Transverse colon (tissue), 4 donors: ENCODE measurements around the gene CCT7. TPM values are rescaled to one million over a fixed set of nuclear protein-coding genes. Genes with fewer than 3 reads are reported as not detected.
A peak's percentile ranks its signal among the peaks of the same experiment; 100 is the strongest.

Source experiments
- DNase-seq: peaks from one replicate; pipeline ENCODE4 v3.0.0-alpha.2; 2019
- H3K27ac ChIP-seq, 4 donors: fragments of 200-600 bp; sonication (generic); 2 replicates each; pipeline ENCODE4 v1.5.1; 2016 to 2018; ENCODE audit warnings: inconsistent platforms in 4 of 4
- H3K27me3 ChIP-seq: fragments of 200-600 bp; sonication (generic); 2 replicates; pipeline ENCODE4 v1.5.1; 2017; ENCODE audit warnings: inconsistent platforms
- H3K36me3 ChIP-seq, 4 donors: fragments of 200-600 bp; sonication (generic); 2 replicates each; pipeline ENCODE4 v1.5.1; 2017 to 2019; ENCODE audit warnings: inconsistent platforms in 4 of 4
- H3K4me1 ChIP-seq, 4 donors: fragments of 200-600 bp; sonication (generic); 2 replicates each; pipeline ENCODE4 v1.5.1; 2017 to 2020; ENCODE audit warnings: inconsistent platforms in 4 of 4
- H3K4me3 ChIP-seq, 4 donors: fragments of 200-600 bp; sonication (generic); 1 replicate in 1 of 4; 2 replicates in 3 of 4; pipeline versions ENCODE4 v1.5.1 to v1.6.1; 2017 to 2019; ENCODE audit warnings: inconsistent platforms in 4 of 4
- H3K9me3 ChIP-seq, 2 donors: fragments of 200-600 bp; sonication (generic); 2 replicates each; pipeline ENCODE4 v1.5.1; 2017 to 2019; ENCODE audit warnings: inconsistent platforms in 2 of 2
- EP300 ChIP-seq: sonication (generic); formaldehyde crosslinking; IDR thresholded peaks from one replicate; pipeline ENCODE4 v1.6.1; 2017; ENCODE audit warnings: antibody characterized with exemption, low read depth
- POLR2A ChIP-seq: fragments of 450-650 bp; IDR thresholded peaks from one replicate; pipeline ENCODE4 v1.6.1; 2016; ENCODE audit warnings: antibody characterized with exemption, mild to moderate bottlenecking, moderate library complexity
- POLR2AphosphoS5 ChIP-seq, 3 donors: sonication (generic); formaldehyde crosslinking; IDR thresholded peaks; one replicate each; pipeline ENCODE4 v1.6.1; 2016; ENCODE audit warnings: antibody characterized with exemption in 3 of 3
- WGBS, 2 donors: methylation state at CpG; one replicate each; pipeline ENCODE4 v1.1.5; 2018; ENCODE audit warnings: low coverage in 1 of 2; 5-methylcytosine and 5-hydroxymethylcytosine counted together
- in situ Hi-C, 4 donors: fragments of 200-750 bp; cut with MboI; loops; one replicate each; pipeline versions ENCODE4 v1.15.0 to v1.15.1; 2017; ENCODE audit warnings: low sequenced_read_pairs in 3 of 4, low pct_ligation_motif_present in 1 of 4, low pct_unique_long_range_greater_than_20kb in 1 of 4
- intact Hi-C: fragments of 100-400 bp; cut with DNase I; formaldehyde crosslinking; loops from one replicate; pipeline ENCODE4 v1.15.1; 2023; ENCODE audit warnings: low total_unique reads
- total RNA-seq, 4 donors: library from RNA; depleted of rRNA; stranded (reverse); fragments of >200 nt; gene quantifications; one replicate each; pipeline ENCODE4 v1.1.0, GENCODE V29; 2016
- TF ChIP-seq, protein P1 (sequence below), 5 experiments: fragments of 200-600 bp in 3 of 5; fragments of 450-650 bp in 2 of 5; sonication (generic) in 3 of 5; IDR thresholded peaks; 1 replicate in 2 of 5; 2 replicates in 3 of 5; pipeline ENCODE4 v1.5.1; 2016 to 2017; ENCODE audit warnings: antibody characterized with exemption in 5 of 5, inconsistent platforms in 3 of 5, mild to moderate bottlenecking in 2 of 5, moderate library complexity in 1 of 5

The CCT7 gene
- total RNA-seq, 4 donors from 2014 or later: 87.9 to 171 (median 116) TPM

DNA sequence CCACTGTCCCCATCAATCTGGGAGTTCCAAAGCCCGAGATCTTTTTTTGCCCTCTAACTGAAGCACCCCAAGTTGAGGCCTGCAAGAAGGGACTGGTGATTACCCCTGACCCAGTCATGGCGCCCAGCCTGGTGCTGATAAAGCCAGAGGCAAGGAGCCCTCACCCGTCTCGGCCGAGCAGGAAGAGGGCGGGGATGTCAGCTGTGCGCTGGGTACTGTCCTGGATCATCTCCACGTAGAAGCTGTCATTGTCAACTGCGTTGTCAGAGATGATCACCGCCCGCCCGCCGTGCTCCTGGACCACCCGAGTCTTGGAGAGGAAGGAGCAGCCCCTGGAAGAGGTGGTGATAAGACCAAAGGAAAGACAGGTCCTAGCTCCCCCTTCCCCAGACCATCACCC lies 5.5 kb upstream of the CCT7 start:
- TF ChIP-seq EP300 (no peak), POLR2AphosphoS5 (IDR thresholded peaks at IDR 0.05) (no peak), POLR2A (no peak)
- TF ChIP-seq, protein P1, sequence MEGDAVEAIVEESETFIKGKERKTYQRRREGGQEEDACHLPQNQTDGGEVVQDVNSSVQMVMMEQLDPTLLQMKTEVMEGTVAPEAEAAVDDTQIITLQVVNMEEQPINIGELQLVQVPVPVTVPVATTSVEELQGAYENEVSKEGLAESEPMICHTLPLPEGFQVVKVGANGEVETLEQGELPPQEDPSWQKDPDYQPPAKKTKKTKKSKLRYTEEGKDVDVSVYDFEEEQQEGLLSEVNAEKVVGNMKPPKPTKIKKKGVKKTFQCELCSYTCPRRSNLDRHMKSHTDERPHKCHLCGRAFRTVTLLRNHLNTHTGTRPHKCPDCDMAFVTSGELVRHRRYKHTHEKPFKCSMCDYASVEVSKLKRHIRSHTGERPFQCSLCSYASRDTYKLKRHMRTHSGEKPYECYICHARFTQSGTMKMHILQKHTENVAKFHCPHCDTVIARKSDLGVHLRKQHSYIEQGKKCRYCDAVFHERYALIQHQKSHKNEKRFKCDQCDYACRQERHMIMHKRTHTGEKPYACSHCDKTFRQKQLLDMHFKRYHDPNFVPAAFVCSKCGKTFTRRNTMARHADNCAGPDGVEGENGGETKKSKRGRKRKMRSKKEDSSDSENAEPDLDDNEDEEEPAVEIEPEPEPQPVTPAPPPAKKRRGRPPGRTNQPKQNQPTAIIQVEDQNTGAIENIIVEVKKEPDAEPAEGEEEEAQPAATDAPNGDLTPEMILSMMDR (IDR thresholded peaks at IDR 0.05): no peak
- no peak overlapping the region for H3K27ac ChIP-seq
- peaks cover 0 to 7% (median 0%) of the 10 kb centered on the region in 4 donors for H3K36me3 ChIP-seq
- intact Hi-C loops (no loop called here), in situ Hi-C loops (loop anchor here in 1 of 4 donors (25.0 kb wide), 1 partner anchor 509 kb away; the partner anchor contains the start of gene TPRKB)
- H3K9me3 ChIP-seq: no peaks in the 10 kb centered on the region
- H3K27me3 ChIP-seq: no peaks in the 10 kb centered on the region
- WGBS, 2 donors: 72 to 86% methylated on average over 3 to 14 of the region's 14 CpGs
- no peak overlapping the region for H3K4me3 ChIP-seq
- peaks cover 4 to 7% (median 5%) of the 10 kb centered on the region in 4 donors for H3K4me1 ChIP-seq
- DNase-seq: no peak

DNA sequence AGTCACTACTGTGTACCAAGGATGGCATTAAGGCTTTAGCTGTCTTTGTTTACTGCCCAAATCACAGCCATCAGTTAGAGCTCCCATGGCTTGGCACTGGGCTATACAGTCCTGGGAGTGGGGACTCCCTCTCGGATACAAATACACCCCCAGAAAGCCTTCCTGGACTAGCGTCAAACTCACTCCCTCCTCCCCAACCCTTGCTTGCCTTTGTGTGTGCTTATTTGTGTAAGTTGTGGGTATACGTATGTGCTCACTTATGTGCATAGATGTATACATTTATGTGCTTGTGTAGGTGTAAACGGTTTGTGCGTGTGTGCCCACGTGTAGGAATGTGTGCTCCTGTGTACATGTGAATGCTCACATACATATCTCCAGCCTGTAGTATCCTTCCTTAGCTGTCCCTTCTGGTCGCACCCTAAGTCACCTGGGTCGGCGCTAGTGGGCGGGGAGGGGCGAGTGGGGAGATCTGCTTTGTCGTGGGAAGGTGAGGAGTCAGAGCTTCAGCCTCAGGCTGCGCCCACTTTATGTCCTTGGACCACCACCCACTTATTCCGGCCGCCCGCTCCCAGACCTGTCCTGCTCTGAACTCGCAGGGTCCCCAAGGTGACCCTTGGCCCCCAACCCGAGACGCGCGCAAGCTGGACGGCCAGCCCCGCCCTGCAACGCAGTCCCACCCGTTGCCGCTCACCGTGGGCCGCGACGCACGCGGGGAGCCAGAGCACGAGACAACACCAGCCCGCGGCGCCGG lies 1.5 kb upstream of the CCT7 start:
- peaks cover 0 to 7% (median 0%) of the 10 kb centered on the region in 4 donors for H3K36me3 ChIP-seq
- TF ChIP-seq, protein P1 (IDR thresholded peaks at IDR 0.05): peak in 1 of 5 experiments; percentile 18
- TF ChIP-seq EP300: no peak
- in situ Hi-C loops (loop anchor here in 1 of 4 donors (25.0 kb wide), 1 partner anchor 505 kb away; the partner anchor contains the start of gene TPRKB), intact Hi-C loops (no loop called here)
- no peaks in the 10 kb centered on the region for H3K27me3 ChIP-seq
- no peaks in the 10 kb centered on the region for H3K9me3 ChIP-seq
- peaks cover 16 to 30% (median 24%) of the 10 kb centered on the region in 4 donors for H3K4me1 ChIP-seq
- 2 to 60% methylated on average over 1 to 32 of the region's 37 CpGs for WGBS, 2 donors
- peak overlapping the region; percentile 69 to 92 (median 84) for H3K4me3 ChIP-seq
- DNase-seq: peak; percentile 57
- peak overlapping the region; percentile 92 to 99 (median 98) for H3K27ac ChIP-seq

DNA sequence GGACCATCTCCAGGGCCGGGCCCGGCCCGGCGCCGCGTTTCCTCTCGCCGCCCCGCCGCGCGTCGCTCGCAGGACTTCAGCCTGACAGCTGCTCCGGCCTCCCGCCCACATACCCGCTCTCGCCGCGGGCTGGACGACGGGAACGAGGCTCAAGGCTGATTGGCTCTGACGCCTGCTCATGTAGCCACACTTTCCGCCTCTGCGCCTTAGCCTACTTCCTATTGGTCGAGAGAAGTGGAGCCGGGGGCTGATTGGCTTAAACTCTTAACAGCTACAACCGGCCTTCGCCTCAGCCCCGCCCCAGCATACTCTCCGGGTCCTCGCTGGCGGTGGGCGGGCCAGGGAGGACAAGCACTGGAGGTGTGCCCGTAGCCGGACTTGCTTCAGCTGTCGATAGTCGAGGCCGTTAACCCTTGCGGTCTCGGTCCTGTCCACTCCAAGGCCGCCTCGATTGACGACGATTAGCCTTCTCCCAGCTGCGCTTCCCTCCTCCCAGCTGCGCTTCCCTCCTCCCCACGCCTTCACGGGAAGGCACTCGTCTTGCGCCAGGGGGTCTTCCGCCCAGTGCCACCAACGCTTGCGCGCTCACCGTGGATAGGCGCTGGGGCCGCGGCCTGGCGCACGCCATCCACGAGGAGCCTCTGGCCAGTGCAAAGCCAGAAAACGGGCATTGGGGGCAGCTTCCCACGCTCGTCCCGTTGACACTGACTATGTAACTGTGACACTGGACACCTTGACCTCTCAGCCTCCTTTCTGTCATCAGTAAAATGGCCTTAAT lies 765 bp upstream of the CCT7 start, which contains the start of gene PRADC1:
Gene PRADC1 (minus strand): TSS at position 86 of the 778 bp plus-strand sequence. CDS start 79 bp downstream, at position 7.
- DNase-seq: peak; percentile 99
- in situ Hi-C loops: loop anchor here in 1 of 4 donors (25.0 kb wide), 1 partner anchor 504 kb away; the partner anchor contains the start of gene TPRKB
- Histone ChIP-seq H3K4me1 (peaks cover 16 to 32% (median 24%) of the 10 kb centered on the region in 4 donors), H3K27me3 (no peaks in the 10 kb centered on the region), H3K36me3 (peaks cover 0 to 2% (median 0%) of the 10 kb centered on the region in 4 donors), H3K27ac (peak within 1 kb of the TSS; percentile 92 to 99 (median 98)), H3K9me3 (no peaks in the 10 kb centered on the region), H3K4me3 (peak within 1 kb of the TSS; percentile 69 to 92 (median 84))
- WGBS, 2 donors: 0% methylated on average over 36 of the region's 67 CpGs; no CpG with 5 or more reads in 1 of the 2 donors
- TF ChIP-seq, protein P1 (IDR thresholded peaks at IDR 0.05): no peak
- TF ChIP-seq EP300 (no peak), POLR2AphosphoS5 (IDR thresholded peaks at IDR 0.05) (peak; percentile 67 to 86 (median 80)), POLR2A (peak; percentile 78)
- intact Hi-C loops: no loop called here
